K562 (cell line): ENCODE results near the gene RREB1. TPM values are rescaled to one million over a fixed set of nuclear protein-coding genes. Genes with fewer than 3 reads are reported as not detected.

Experiments used
- ATAC-seq: fragments of 200-7000 bp; cut with Tn5 transposase; 3 replicates; pipeline ENCODE4 v1.9.1; 2020; ENCODE audit warnings: moderate library complexity
- BruUV-seq: library from RNA; stranded (reverse); fragments of 400-500 nt; replicated peaks from 2 replicates; lab custom pipeline; 2021; lab: Mats Ljungman, UMichigan
- CTCF ChIA-PET: fragments of 300-600 bp; formaldehyde crosslinking; extraction: SDS; loops from one replicate; lab custom pipeline; 2021; ENCODE audit warnings: low intra/inter-chr PET ratio; lab: Yijun Ruan, JAX
- POLR2A ChIA-PET: fragments of 300-600, 350-650 bp; sonication (Branson Sonifier 250); formaldehyde crosslinking; extraction: SDS; loops from one replicate; lab custom pipeline; 2021; ENCODE audit warnings: antibody characterized with exemption, inconsistent platforms; lab: Yijun Ruan, JAX
- DNase-seq, 4 experiments: peaks; one replicate each; pipeline versions ENCODE4 v3.0.0 to v3.0.0-alpha.2; 2011 to 2018; ENCODE audit warnings: low spot score in 3 of 4, mixed read lengths in 3 of 4; ENCODE audit errors: extremely low read depth in 1 of 4
- FAIRE-seq: peaks from 2 replicates; lab custom pipeline; 2011; peaks lifted over from hg19 to GRCh38; lab: Jason Lieb, UNC
- H2AFZ ChIP-seq: 2 replicates; pipeline ENCODE4 v1.6.0; 2011; ENCODE audit warnings: low read depth, low read length, control low read depth, inconsistent platforms
- H3K27ac ChIP-seq: fragments of 200-600 bp; 3 replicates; pipeline ENCODE4 v1.8.0; 2011; ENCODE audit warnings: low read depth, mild to moderate bottlenecking, control low read depth, inconsistent platforms, low read length, moderate library complexity, mixed read lengths; ENCODE audit errors: extremely low read depth
- H3K27me3 ChIP-seq, 2 experiments: fragments of 300-600 bp in 1 of 2; 2 replicates in 1 of 2; 3 replicates in 1 of 2; pipeline versions ENCODE4 v1.6.0 to v1.8.0; 2011; ENCODE audit warnings: inconsistent platforms in 2 of 2, low read length in 2 of 2, mild to moderate bottlenecking in 1 of 2, mixed read lengths in 1 of 2, moderate library complexity in 1 of 2; ENCODE audit not compliant: control insufficient read depth in 2 of 2, insufficient read depth in 2 of 2
- H3K36me3 ChIP-seq: fragments of 300-600 bp; 3 replicates; pipeline ENCODE4 v1.8.0; 2011; ENCODE audit warnings: mild to moderate bottlenecking, low read length, inconsistent platforms; ENCODE audit not compliant: control insufficient read depth, insufficient read depth
- H3K4me1 ChIP-seq, 2 experiments: fragments of 200-600 bp in 1 of 2; replicated peaks in 1 of 2; 2 replicates in 1 of 2; 3 replicates in 1 of 2; pipeline versions ENCODE4 v1.5.1 to v1.8.0; 2011; ENCODE audit warnings: inconsistent platforms in 2 of 2, low read length in 2 of 2, mild to moderate bottlenecking in 1 of 2, mixed read lengths in 1 of 2, moderate library complexity in 1 of 2; ENCODE audit not compliant: control insufficient read depth in 2 of 2, insufficient read depth in 2 of 2
- H3K4me2 ChIP-seq: 2 replicates; pipeline ENCODE4 v1.6.1; 2011; ENCODE audit warnings: low read length, control low read depth, inconsistent platforms, mixed read lengths; ENCODE audit not compliant: insufficient read depth
- H3K4me3 ChIP-seq: fragments of 200-600 bp; sonication (generic), shearing (Covaris generic); 2 replicates; pipeline ENCODE4 v1.5.1; 2016; ENCODE audit warnings: control low read depth, inconsistent platforms
- H3K79me2 ChIP-seq: fragments of 200-600 bp; 3 replicates; pipeline ENCODE4 v1.8.0; 2011; ENCODE audit warnings: low read length, inconsistent platforms; ENCODE audit not compliant: control insufficient read depth, insufficient read depth
- H3K9ac ChIP-seq, 2 experiments: 2 replicates each; pipeline versions ENCODE4 v1.6.0 to v1.6.1; 2011; ENCODE audit warnings: low read depth in 2 of 2, low read length in 2 of 2, control low read depth in 1 of 2, inconsistent platforms in 1 of 2, mild to moderate bottlenecking in 1 of 2, mixed read lengths in 1 of 2; ENCODE audit not compliant: insufficient read depth in 1 of 2
- H3K9me1 ChIP-seq: one replicate; pipeline ENCODE4 v1.6.0; 2011; ENCODE audit warnings: inconsistent platforms, mild to moderate bottlenecking, low read length, moderate library complexity; ENCODE audit not compliant: control insufficient read depth, insufficient read depth
- H3K9me3 ChIP-seq: replicated peaks from 2 replicates; pipeline ENCODE4 v1.5.1; 2011; ENCODE audit warnings: low read depth, low read length, inconsistent platforms; ENCODE audit not compliant: control insufficient read depth, insufficient read depth
- H4K20me1 ChIP-seq: replicated peaks from 2 replicates; pipeline ENCODE4 v1.6.1; 2011; ENCODE audit warnings: low read length, inconsistent platforms, mixed read lengths; ENCODE audit not compliant: control insufficient read depth, insufficient read depth
- ARHGAP35 ChIP-seq: fragments of 450-650 bp; IDR thresholded peaks from 2 replicates; pipeline ENCODE4 v1.6.1; 2018; ENCODE audit not compliant: partially characterized antibody
- HNRNPH1 ChIP-seq: fragments of 200-400 bp; formaldehyde crosslinking; optimal IDR thresholded peaks from 2 replicates; pipeline ENCODE3; 2017; ENCODE audit warnings: low read depth, mild to moderate bottlenecking, low read length, moderate library complexity
- PPARD ChIP-seq: fragments of 250-450 bp; sonication (Bioruptor Pico); IDR thresholded peaks from 2 replicates; pipeline ENCODE4 v1.8.0; 2022; ENCODE audit warnings: inconsistent platforms, mild to moderate bottlenecking, moderate library complexity
- RBM39 ChIP-seq: fragments of 200-400 bp; formaldehyde crosslinking; optimal IDR thresholded peaks from 2 replicates; pipeline ENCODE3; 2018; ENCODE audit warnings: low read depth, low read length
- WHSC1 ChIP-seq: IDR thresholded peaks from one replicate; pipeline ENCODE4 v1.6.1; 2012; ENCODE audit warnings: low read length, control low read depth, inconsistent platforms
- ZBTB49 ChIP-seq: sonication (generic); formaldehyde crosslinking; IDR thresholded peaks from 2 replicates; pipeline ENCODE4 v1.8.0; 2022; ENCODE audit warnings: missing genetic modification reagents, mild to moderate bottlenecking, borderline replicate concordance
- ZNF395 ChIP-seq: fragments of 200-800 bp; sonication (Bioruptor generic); IDR thresholded peaks from 2 replicates; pipeline ENCODE4 v1.6.1; 2017; ENCODE audit warnings: missing genetic modification characterization, missing compliant biosample characterization
- WGBS: fragments of 100-300 bp; shearing (Covaris generic); methylation state at CpG from one replicate; pipeline ENCODE4 v1.1.6; 2016; ENCODE audit warnings: low coverage, mixed read lengths; ENCODE audit not compliant: insufficient coverage; ENCODE audit errors: missing lambda C conversion rate; 5-methylcytosine and 5-hydroxymethylcytosine counted together
- in situ Hi-C: fragments of 300-500 bp; cut with MboI; formaldehyde crosslinking; loops from 4 replicates; pipeline ENCODE4 v1.15.0; 2018; ENCODE audit warnings: inconsistent platforms, mixed read lengths
- intact Hi-C: fragments of 100-400 bp; cut with micrococcal nuclease; formaldehyde crosslinking; loops from 2 replicates; pipeline ENCODE4 v1.14.2; 2022
- polyA plus RNA-seq, 8 experiments: library from polyadenylated mRNA; depleted of rRNA in 4 of 8; stranded (reverse) in 5 of 8; unstranded in 3 of 8; fragments of >200 nt; fragmentation: Nextera tagmentation in 2 of 8; fragmentation: Illumina TruSeq in 1 of 8; extraction: Ambion mirVana in 2 of 8; extraction: Trizol in 1 of 8; gene quantifications; 2 replicates each; pipeline versions ENCODE4 v1.2.1 to v1.2.3, GENCODE V29; 2011 to 2014; ENCODE audit warnings: inconsistent platforms in 1 of 8, missing spikeins in 1 of 8
- total RNA-seq, 7 experiments: library from RNA; depleted of rRNA in 6 of 7; stranded (reverse); fragments of >200 nt in 6 of 7; fragmentation: Illumina TruSeq in 2 of 7; extraction: Trizol in 2 of 7; gene quantifications; 2 replicates each; pipeline versions ENCODE4 v1.2.1 to v1.2.3, GENCODE V29; 2011 to 2021; ENCODE audit warnings: low replicate concordance in 1 of 7
- TF ChIP-seq, protein P1 (sequence below): fragments of 450-650 bp; IDR thresholded peaks from 2 replicates; pipeline ENCODE4 v1.6.1; 2016

RREB1 gene
- total and polyA plus RNA-seq, 9 of the 15 experiments (the other 6 are each of a cell fraction or from before 2014, with no cell fraction given): 3.3 to 64.2 (median 19.3) TPM

DNA sequence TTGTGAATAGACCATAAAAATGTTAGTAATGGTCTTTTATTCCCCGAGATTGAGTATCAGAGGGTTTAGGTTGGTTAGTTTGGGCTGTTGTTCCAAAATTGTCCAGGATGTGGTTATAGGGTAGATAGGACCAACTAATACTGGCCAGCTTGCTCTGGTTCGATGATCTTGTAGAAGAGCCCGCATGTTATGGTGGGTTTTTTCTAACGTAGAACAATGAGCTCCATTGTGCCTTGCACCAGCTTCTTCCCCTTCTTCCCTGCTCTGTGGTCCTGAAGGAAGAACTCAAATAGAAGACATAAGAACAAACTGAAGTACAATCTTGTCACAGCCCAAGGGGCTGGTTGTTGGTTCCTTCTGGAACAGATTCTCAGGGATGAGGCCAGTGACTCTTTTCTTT, 70.5 kb downstream of the RREB1 start:
- Histone ChIP-seq H3K4me2 (no peak overlapping the region), H3K27ac (no peak overlapping the region), H3K27me3 (no peaks in the 10 kb centered on the region)
- in situ Hi-C loops: no loop called here
- DNase-seq: no peak
- peak; percentile 56 for TF ChIP-seq WHSC1
- no peak for TF ChIP-seq ZBTB49 (CRISPR knock-in tag)
- no peak for TF ChIP-seq ZNF395 (CRISPR knock-in tag)
- no peak for TF ChIP-seq RBM39
- TF ChIP-seq ARHGAP35: no peak
- TF ChIP-seq, protein P1, sequence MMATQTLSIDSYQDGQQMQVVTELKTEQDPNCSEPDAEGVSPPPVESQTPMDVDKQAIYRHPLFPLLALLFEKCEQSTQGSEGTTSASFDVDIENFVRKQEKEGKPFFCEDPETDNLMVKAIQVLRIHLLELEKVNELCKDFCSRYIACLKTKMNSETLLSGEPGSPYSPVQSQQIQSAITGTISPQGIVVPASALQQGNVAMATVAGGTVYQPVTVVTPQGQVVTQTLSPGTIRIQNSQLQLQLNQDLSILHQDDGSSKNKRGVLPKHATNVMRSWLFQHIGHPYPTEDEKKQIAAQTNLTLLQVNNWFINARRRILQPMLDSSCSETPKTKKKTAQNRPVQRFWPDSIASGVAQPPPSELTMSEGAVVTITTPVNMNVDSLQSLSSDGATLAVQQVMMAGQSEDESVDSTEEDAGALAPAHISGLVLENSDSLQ: no peak
- no peak for TF ChIP-seq PPARD (CRISPR knock-in tag)
- TF ChIP-seq HNRNPH1: no peak
- TF ChIP-seq, all 486 proteins: peak for 1
- Histone ChIP-seq H4K20me1 (no peaks in the 10 kb centered on the region), H3K9me3 (no peaks in the 10 kb centered on the region), H3K9me1 (no peaks in the 10 kb centered on the region), H3K4me1 (peaks cover 15 to 34% of the 10 kb centered on the region in 2 experiments), H3K79me2 (peaks cover 87% of the 10 kb centered on the region), H2AFZ (no peak overlapping the region), H3K9ac (no peak overlapping the region), H3K36me3 (peaks cover 70% of the 10 kb centered on the region), H3K4me3 (no peak overlapping the region)
- BruUV-seq: no TSS peak
- FAIRE-seq (no peak), ATAC-seq (no peak)
- ChIA-PET CTCF (no interaction called here), POLR2A (interaction anchor here (0.6 to 1.9 kb wide), 5 partner anchors 10 to 101 kb away, joined by 3 to 7 read pairs (median 3); no protein-coding TSS in a partner anchor)
- 96% methylated on average over 4 of the region's 4 CpGs for WGBS
- intact Hi-C loops: no loop called here
